ENCODE data around the gene ACER2.
"Not testable (repeated sequence)": the region's sequence is repeated elsewhere in the genome, so short reads cannot be mapped to it uniquely, and the experiment has no call there.

Gene ACER2

GRCh38 chr9:19409401-19410194 is 789 bp downstream of the ACER2 start:
- DNase-seq (ENCODE audit: low read depth in 2 of 2): no peak

GRCh38 chr9:19410195-19410503 is 1.3 kb downstream of the ACER2 start:
- DNase-seq (ENCODE audit: low read depth in 2 of 2): no peak

- no peak for DNase-seq (ENCODE audit: low read depth in 2 of 2)
Measured at GRCh38 chr9:19410594-19410993, 1.8 kb downstream of the ACER2 start.

GRCh38 chr9:19411316-19411715 is 2.5 kb downstream of the ACER2 start:
- no peak for DNase-seq (ENCODE audit: low read depth in 2 of 2)

- DNase-seq (ENCODE audit: low read depth in 2 of 2): not testable (repeated sequence)
Measured at GRCh38 chr9:19413456-19413855, 4.6 kb downstream of the ACER2 start.

GRCh38 chr9:19416143-19416542 is 7.3 kb downstream of the ACER2 start:
- DNase-seq (ENCODE audit: low read depth in 2 of 2): no peak

GRCh38 chr9:19420877-19421276 is 12.1 kb downstream of the ACER2 start:
- DNase-seq (ENCODE audit: low read depth in 2 of 2): no peak

- DNase-seq (ENCODE audit: low read depth in 2 of 2): no peak
Measured at GRCh38 chr9:19423163-19423562, 14.4 kb downstream of the ACER2 start.

GRCh38 chr9:19424176-19424779 is 15.5 kb downstream of the ACER2 start:
- no peak for DNase-seq (ENCODE audit: low read depth in 2 of 2)

- DNase-seq (ENCODE audit: low read depth in 2 of 2): no peak
Measured at GRCh38 chr9:19429595-19429994, 20.8 kb downstream of the ACER2 start.

- DNase-seq (ENCODE audit: low read depth in 2 of 2): no peak
Measured at GRCh38 chr9:19430201-19430760, 21.5 kb downstream of the ACER2 start.

- no peak for DNase-seq (ENCODE audit: low read depth in 2 of 2)
Measured at GRCh38 chr9:19431361-19432171, 22.8 kb downstream of the ACER2 start.

GRCh38 chr9:19432473-19432872 is 23.7 kb downstream of the ACER2 start:
- DNase-seq (ENCODE audit: low read depth in 2 of 2): no peak

- DNase-seq (ENCODE audit: low read depth in 2 of 2): not testable (repeated sequence)
Measured at GRCh38 chr9:19433729-19434128, 24.9 kb downstream of the ACER2 start.

GRCh38 chr9:19440376-19440775 is 31.6 kb downstream of the ACER2 start:
- DNase-seq (ENCODE audit: low read depth in 2 of 2): no peak

GRCh38 chr9:19440823-19441580 is 32.2 kb downstream of the ACER2 start:
- no peak for DNase-seq (ENCODE audit: low read depth in 2 of 2)

- no peak for DNase-seq (ENCODE audit: low read depth in 2 of 2)
Measured at GRCh38 chr9:19441730-19442129, 32.9 kb downstream of the ACER2 start.

GRCh38 chr9:19442240-19442639 is 33.4 kb downstream of the ACER2 start:
- DNase-seq (ENCODE audit: low read depth in 2 of 2): no peak

- no peak for DNase-seq (ENCODE audit: low read depth in 2 of 2)
Measured at GRCh38 chr9:19445452-19445851, 36.6 kb downstream of the ACER2 start.

- no peak for DNase-seq (ENCODE audit: low read depth in 2 of 2)
Measured at GRCh38 chr9:19446361-19446861, 37.6 kb downstream of the ACER2 start.

GRCh38 chr9:19451240-19452087 is 42.7 kb downstream of the ACER2 start:
- DNase-seq (ENCODE audit: low read depth in 2 of 2): no peak

Measured in stimulated activated CD8-positive, alpha-beta memory T cell treated with anti-CD3 and anti-CD28 coated beads, Interleukin-15, amount 100 ng/mL, for 48 hours (primary cell).